Stimulated activated CD8-positive, alpha-beta memory T cell treated with anti-CD3 and anti-CD28 coated beads, Interleukin-2, amount 100 ng/mL, for 48 hours (primary cell): Measurements from ENCODE around the gene ANXA8.
"Not testable (repeated sequence)": the region's sequence is repeated elsewhere in the genome, so short reads cannot be mapped to it uniquely, and the experiment has no call there.

Experiments used
- DNase-seq, 2 donors: peaks; one replicate each; pipeline ENCODE4 v3.0.0-alpha.2; 2020; ENCODE audit warnings: low read depth in 2 of 2

Gene ANXA8

DNA sequence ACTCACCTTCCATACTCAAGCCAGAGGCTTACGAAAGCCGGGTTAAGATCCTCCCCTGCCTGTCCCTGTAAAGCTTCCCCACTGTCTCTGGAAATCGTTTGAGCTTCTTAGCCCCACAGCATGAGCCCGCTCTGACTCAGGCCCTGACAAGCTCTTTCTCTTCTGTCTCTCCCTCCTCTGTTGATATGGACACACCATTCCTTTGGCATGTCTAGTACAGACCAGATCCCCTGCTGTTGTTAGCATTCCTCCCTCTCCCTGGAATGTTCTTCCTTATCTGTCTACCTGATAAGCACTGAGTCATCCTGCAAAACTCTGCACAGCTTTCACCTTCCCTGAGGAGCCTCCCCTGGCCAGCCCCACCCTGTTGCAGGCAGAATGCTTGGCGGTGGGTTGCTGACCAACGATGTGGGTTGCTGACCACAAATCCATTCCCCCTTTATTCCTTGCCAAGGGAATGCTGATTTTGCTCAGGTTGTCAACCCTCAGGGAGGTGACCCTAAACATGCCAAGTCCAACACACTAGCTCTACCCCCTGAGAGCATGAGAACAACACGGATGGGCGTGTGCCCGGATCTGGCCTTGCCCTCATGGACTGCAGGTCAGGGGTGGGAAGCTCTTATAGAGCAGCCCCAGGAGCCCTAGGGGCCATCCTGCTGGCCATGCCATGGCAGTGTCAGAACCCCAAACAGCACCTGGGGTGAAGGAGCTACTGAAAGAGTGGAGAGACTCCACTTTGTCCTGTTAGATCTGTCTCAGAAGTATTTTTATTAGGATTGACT is 21.1 kb downstream of the ANXA8 start:
- not testable (repeated sequence) for DNase-seq

DNA sequence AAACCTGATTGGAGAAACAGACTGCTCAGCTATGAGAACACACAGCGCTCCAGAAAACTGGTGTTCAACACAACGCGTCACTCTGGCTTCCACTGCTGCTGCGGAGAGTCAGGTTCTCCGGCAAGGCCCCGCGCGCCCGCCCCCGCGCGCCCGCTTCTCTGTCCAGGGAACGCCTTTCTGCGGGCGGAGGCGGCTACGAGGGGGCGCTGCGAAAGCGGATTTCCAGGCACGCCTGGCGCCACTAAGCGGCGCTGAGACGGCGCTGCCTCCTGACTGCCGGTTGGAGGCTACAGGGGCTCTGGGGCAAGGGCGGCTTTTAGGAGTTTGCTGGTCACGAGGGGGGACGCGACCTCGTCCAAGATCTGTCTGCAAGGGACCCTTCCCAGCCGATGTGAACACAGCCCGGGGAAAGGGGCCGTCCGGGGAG is 22.6 kb downstream of the ANXA8 start:
- DNase-seq = not testable (repeated sequence)

DNA sequence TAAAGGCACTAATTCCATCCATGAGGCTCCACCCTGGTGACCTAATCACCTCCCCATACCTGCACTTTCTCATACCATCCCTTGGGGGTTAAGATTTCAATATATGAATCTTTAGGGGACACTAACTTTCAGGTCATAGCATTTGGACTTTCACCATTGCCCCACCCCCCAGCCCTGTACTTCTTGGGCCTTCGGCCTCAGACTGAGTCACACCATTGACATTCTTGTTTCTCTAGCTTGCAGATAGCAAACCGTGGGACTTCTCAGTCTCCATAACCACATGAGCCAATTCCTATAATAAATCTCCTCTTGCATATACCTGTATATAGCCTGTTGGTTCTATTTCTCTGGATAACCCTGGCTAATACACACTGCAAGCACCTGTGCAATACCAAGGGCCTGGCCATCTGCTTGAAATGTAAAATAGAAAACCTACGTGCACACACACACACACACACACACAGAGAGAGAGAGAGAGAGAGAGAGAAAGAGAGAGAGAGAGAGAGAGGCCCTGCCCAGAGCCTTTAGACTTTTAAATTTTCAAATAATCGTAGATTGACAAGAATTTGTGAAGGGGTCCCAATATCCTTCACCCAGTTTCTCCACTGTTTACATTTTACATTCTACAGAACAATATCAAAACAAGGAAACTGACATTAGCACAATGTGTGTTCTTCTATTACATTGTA is 25.3 kb downstream of the ANXA8 start:
- no peak for DNase-seq

DNA sequence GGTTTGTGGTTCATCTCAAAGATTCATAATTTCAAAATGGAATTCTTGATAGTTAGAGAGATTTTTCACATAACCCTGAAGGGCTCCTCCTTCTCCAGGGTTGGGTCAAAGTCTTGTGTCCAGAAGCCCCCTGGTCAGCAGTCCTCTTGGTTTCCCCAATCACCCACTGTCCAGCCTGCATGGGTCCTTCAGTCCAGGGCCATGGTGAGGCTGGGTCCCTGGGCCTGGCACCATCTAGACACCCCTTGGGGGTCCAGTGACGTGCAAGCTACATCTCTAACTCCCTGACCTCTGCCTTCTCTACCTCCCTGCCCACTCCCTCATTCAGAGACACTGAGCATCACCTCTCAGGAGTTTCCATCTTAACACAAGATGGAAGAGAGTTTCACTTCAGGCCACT is 26.1 kb downstream of the ANXA8 start:
- DNase-seq = no peak

DNA sequence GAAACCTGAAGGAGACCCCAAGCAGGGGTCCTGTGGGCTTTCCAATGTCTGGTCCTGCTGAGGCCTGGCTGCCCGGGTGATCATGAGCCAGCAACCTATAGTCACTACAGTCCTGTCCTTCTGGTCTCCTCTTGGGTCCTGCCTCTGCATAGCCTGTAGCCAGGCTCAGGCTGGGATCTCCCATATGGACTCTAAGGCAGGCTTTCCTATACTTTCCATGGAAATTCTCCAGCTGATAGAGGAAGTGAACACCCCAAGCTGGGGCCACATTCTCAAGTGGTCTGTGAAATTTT is 26.4 kb downstream of the ANXA8 start:
- DNase-seq = no peak

DNA sequence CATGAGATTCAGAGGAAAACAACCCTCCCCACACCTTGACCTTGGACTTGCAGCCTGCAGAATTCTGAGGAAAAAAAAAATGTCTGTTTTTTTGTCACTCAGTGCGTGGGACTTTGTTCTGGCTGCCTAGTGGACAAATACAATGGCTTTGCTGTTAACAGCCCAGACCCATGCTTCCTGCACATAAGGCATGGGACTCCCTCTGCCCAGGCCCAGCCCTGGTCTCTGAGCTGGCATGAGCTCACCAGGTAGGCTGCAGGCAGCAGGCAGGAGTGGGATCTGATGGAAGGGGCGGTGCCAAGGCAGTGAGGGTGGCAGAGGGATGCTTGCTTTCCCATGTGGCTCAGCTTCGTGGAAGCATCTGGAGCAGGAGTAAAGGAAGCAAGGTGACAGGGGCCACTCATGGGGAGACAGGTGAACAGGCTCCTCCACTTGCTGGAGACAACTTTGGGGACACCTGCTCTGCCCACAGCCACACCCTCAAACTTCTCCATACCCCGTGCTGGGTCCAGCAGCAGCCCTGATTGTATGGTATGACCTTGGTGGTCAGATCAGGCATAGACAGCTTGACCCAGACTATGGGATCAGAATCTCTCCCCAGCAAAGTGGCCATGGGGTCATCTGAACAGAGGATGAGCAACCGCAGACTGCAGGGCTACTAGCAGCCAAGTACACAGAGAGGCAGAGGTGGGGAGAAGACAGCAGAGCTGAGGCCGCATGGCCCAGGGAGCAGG is 27.0 kb downstream of the ANXA8 start:
- no peak for DNase-seq

DNA sequence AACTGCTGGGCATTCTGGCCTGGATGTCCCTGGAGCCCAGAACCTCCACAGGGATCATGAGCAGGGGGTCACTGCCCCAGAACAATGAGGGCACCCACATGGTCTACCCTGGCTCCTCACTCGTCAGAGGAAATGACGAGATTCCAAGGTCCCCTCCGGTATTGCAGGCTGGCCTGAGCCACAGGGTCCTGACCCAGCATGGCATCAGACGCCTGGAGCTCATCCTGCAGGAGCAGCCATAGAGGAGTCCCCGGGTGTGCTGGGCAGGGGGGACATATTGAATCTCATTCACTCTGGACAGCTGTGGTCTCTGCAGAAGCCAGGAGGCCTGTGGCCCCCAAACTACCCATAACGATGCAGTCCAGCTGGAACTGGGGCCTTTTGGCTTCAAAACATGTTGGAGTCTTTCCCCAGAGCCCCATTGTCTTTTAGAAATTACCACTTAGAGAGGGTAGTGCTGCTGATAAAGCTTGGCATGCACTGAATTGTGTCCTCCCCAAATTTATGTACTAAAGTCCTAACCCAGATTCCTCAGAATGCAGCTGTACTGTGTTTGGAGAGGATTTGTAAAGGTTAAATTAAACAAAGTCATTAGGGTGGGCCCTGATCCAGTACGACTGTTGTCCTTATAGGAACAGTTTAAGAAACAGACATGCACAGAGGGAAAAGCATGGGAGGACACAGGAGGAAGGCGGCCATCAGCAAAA is 27.7 kb downstream of the ANXA8 start:
- DNase-seq = no peak

DNA sequence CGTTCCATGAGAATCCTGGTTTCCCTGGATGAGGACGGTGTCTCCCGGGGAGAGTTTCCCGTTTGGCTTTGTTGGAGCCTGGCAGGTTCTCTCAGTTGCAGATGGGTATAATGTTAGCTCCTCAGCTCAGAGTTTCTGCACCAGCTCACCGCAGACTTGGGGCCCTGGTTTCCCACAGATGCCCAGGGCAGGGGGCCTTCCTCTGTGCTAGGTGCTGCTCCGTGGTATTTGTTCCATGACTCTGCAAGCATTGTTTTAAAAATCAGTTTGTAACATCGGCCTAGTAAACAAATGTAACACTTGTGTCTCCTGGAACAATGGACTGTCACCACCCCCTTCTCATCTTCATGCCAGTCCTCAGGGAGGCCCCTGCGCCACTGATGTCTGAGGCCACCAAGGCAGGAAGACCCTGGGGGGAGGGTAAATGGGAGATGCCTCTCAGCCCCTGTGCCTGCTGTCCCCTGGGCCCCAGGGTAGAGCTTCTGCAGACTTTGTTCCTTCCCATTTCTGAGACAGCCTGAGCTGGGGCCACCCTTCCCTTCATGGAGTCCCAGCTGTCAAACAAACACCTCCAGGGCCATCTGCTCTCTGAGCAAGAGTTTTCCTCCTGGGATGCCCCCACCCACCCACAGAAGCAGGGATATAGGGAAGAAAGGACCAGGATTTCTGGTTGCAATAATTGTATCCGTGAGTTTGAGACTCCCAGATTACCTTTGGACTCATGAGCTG is 28.4 kb downstream of the ANXA8 start:
- DNase-seq = not testable (repeated sequence)

DNA sequence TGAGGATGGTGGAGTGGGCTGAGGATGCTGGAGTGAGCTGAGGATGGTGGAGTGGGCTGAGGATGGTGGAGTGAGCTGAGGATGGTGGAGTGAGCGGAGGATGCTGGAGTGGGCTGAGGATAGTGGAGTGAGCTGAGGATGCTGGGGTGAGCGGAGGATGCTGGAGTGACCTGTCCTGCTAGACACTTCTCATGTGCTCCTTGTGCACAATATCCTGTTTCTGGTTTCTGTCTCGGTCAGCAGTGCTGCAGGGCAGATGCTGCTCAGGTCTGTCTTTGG is 29.2 kb downstream of the ANXA8 start:
- DNase-seq = no peak

DNA sequence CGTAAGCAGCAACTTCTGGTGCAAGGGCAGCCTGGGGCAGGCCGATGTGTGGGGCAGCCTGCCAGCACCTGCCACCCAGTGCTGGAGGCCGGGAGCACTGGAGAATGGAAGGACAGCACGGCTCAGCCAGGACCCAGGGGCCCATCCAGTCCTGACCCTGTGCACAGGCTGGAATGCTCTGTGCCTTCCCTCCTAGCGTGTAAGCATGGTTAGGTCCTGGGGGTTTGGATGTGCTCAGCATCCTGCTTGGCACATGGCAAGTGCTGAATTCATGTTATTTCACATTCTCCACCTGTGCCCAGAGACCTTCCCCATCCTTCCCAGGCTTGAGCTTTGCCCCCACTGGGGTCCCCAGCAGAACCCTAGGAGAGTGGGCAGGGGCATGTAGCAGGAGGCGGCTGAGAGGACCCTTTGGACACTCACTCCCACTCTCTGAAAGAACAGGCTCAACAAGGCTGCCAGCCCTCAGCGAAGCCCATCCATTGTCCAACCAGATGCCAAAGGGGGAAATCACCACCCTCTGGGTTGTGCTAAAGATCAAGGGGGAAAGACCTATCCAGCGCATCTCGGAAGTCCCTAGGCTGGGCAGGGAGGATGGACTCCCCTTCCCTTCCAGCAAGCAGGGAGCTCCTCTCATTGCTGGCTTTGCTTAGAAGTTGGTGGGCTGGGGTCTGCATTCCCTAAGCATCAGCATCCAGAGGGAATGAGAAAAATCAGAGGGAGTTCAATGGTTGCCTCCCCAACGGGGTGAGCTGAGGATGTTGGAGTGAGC is 29.7 kb downstream of the ANXA8 start:
- no peak for DNase-seq

DNA sequence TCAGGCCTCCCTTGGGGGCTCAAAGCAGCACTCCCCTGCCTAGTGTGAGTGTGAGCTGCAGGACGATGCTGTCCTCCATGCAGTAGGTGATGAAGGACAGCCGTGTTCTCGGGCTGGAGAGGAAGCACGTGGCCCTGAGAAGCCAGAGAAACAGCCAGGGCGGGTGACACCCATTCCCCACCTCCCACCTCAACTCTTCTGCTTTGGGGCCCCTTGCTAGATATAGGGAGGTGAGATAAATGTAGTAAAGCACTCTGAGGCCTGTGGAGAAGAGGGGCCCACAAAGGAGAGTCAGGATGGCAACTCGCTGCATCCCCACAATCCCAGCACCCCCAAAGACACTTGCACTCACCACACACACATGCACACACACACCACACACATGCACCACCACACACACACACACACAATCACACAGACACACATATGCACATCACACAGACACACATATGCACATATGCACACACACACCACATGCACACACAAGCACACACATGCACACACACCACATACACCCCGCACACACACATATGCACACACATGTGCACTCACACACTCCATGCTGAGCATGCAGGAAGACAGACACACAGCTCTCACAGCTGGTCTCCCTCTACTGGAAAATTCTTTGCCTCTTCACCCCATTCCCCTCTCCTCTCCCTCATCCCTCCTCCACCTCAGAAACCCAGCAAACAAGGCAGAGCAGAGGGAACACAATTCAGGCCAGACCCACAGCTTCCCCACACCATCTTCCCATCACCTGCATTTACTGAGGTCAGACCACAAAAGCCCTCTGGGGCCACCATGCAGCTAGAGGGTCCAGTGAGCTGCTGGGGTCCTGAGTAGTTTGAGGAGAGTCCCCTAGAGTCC is 30.5 kb downstream of the ANXA8 start:
- DNase-seq = no peak

DNA sequence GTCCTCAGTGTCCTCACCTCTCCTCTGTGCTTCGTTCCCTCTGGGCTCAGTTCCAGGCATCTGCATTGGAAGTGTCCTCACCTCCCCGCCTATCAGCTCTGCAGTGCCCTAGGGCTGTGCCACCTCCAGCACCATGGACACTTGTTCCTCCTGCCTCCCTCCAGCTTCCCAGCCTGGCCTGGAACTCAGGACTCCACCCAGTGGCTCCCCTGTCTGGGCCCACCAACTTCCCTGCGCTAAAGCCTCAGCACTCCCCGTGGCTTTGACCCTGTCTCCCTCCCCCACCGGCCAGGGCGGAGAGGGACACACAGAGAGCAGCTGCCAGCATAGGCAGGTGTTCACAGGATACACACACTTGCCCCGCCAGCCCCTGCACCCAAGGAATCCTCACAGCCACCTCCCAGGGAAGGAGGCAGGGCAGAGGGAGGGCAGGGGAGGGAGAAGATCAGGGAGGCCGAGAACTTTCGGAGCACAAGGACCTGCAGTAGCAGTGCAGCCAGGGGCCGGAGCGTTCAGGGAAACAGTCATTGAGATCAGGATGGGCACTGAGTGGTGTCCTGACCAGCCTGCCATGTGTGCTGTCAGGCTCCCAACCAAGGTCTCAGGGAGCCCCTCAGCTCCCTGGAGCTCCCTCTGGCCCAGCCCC is 31.3 kb downstream of the ANXA8 start:
- no peak for DNase-seq

DNA sequence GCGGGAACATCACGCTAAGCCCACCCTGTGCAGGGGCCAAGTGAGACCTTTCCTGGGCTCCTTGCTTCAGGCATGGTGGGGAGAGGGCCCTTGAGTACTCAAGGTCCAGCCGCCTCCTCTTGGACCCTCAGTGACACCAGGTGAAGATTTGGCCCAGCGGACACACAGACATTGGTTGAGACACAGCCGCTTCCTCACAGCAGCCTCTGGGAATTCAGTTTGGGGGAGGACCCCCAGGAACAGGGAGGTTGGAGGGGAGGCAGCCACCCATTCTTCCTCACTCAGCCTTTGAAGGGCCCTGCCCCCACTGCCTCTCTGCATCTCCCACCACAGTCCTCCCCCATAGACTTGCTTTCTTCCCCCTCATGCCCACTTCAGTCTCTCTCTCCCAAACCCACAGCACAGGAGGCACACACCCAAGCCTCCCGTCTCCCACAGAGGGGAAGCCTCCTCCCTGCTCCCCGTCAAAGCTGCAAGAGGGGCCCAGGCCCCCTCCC is 31.9 kb downstream of the ANXA8 start:
- no peak for DNase-seq

DNA sequence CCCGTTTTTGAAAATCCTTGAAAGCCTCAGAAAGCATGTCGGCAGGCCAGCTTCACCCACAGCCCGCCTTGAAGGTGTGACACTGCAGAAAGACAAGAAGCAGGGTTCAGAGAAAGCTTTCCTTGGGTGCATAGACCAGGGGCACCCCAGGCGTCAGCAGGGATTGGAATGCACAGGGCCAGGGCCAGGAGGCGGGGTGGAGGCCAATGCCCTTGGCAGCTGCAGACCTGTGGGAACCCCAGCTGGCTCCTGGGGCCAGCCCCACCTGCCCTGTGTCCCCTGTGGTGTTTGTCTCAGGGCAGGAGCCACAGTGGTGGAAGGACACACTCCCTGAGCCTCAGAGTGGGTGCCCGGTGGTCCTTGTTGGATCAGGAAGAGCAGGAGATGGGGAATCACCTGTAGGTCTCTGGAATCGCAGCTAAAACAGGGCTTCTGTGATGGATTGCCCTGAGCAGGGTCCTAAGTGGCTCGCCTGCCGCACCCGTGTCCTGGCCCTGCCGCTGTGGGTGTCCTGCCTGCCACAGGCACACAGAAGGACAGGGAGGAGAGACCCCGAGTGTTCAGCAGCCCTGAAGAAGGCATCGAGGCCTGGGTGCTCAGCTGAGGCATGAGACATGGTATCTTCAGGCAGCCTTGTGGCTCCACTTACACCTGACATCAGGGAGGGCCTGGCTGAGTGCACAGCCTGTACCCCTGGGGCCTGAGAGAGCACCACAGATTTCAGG is 32.5 kb downstream of the ANXA8 start:
- DNase-seq = no peak

DNA sequence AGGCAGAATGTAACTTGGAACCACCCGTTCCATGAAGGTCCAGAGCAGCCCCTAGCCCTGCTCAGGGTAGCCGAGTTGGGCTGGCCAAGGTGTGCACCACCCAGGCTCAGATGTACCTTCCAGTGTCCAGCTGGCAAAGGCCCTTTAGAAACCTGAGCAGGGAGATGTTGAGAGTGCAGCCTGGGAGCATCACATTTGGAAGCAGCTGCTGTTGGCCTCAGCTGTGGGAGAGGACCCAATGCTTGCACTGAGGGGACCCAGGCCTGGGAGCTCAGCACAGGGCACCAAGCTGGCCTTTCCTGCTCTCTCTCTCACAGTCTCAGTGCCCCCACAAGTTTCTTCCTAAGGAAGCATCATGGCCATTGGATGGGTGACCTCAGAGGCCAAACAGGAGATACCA is 33.5 kb downstream of the ANXA8 start:
- DNase-seq = no peak

DNA sequence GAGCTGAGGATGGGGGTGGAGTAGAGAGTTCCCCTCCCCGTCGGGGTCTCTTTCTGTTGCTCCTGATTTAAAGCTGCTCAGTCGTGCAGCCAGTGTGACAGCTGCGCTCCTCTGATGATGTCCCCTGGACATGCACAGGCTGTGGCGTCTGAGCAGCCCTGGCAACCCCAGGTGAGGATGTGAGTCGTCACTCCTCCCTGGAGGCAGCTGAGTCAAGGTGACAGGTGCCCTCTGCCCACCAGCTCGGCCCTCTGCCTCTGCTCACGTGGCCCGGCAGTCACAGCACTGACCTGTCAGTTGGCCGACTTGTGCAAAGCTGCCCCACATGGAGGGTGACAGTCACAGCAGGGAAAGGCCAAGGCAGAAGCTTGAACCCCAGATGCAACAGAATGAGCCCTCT is 33.9 kb downstream of the ANXA8 start:
- no peak for DNase-seq

DNA sequence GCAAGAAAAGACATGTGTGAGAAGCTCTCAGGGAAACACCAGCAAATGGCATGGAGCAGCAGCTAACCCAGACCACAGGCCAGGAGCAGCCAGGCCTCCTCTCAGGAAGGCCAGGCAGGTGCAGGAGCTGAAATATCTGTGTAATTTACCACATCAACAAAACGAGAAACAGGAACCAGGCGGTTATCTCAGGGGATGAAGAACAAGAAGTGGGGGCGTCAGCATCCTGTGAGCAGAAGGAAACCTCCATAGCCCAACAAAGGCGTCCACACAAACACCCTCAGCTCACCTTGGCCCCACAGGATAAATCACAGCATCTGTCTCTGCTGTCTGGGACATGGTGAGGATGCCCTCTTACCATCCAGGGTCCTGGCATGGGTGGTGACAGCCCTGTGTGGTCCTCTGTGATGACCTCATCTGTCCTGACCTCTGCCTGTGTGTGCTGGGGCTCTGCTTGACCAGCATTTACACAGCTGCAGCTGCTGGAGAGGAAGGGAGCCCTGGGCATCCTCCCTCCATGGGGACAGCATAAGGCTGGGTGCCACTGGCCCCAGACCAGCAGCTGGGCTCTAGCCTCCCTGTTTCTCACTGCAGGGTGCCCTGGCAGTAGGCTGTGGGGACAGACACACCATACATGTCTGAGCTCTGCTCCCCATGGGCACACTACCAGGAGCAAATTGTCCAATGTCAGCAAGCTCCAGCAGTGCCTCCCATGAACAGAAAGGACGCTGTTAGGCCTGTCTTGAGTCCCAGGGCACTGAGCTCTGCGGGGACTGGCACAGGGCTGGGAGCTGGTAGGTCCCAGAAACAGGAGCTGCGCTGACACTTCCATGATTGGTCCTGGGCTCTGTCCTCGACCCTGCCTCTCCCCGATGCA is 34.6 kb downstream of the ANXA8 start:
- no peak for DNase-seq

DNA sequence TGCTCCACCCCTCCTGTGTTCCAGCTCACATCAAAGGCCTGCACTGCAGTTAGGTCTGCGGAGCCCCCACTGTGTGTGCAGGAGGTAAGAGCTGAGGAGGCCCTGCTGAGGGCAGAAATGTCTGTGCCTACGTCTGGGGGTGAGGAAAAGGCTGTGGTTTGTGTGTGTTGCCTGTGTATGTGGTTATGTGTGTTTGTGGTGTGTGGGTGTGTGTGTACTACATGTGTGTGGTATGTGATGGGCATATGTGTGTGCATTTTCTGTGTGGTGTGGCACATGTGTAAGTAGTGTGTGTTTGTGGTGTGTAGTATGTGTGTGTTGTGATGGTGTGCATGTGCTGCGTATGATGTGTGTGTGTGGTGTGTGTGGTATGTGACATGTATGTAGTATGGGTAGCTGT is 36.2 kb downstream of the ANXA8 start:
- no peak for DNase-seq
